HEK293T (cell line): ENCODE data around the gene P2RY13.

ENCODE experiments used
- BHLHE40 ChIP-seq: fragments of 450-650 bp; IDR thresholded peaks from 2 replicates; pipeline ENCODE4 v1.6.1; 2016; ENCODE audit warnings: mild to moderate bottlenecking, moderate library complexity, borderline replicate concordance
- CTBP1 ChIP-seq: fragments of 450-650 bp; IDR thresholded peaks from 2 replicates; pipeline ENCODE4 v1.6.1; 2016; ENCODE audit warnings: borderline replicate concordance
- ELF4 ChIP-seq: fragments of 450-650 bp; IDR thresholded peaks from 2 replicates; pipeline ENCODE4 v1.6.1; 2017; ENCODE audit warnings: antibody characterized with exemption
- FOXA1 ChIP-seq: fragments of 450-650 bp; IDR thresholded peaks from 2 replicates; pipeline ENCODE4 v1.6.1; 2016; ENCODE audit warnings: mild to moderate bottlenecking
- FOXK2 ChIP-seq: fragments of 450-650 bp; IDR thresholded peaks from 2 replicates; pipeline ENCODE4 v1.6.1; 2016; ENCODE audit warnings: mild to moderate bottlenecking
- FOXM1 ChIP-seq: fragments of 450-650 bp; IDR thresholded peaks from 2 replicates; pipeline ENCODE4 v1.6.1; 2017; ENCODE audit warnings: mild to moderate bottlenecking, borderline replicate concordance
- HDGF ChIP-seq: fragments of 450-650 bp; IDR thresholded peaks from 2 replicates; pipeline ENCODE4 v1.6.1; 2017; ENCODE audit warnings: antibody characterized with exemption, borderline replicate concordance
- L3MBTL2 ChIP-seq: fragments of 450-650 bp; conservative IDR thresholded peaks from 2 replicates; pipeline ENCODE4 v1.6.1; 2016; ENCODE audit warnings: mild to moderate bottlenecking
- SP1 ChIP-seq: fragments of 450-650 bp; IDR thresholded peaks from 2 replicates; pipeline ENCODE4 v1.6.1; 2017
- SUZ12 ChIP-seq: fragments of 450-650 bp; IDR thresholded peaks from 2 replicates; pipeline ENCODE4 v1.6.1; 2016; ENCODE audit warnings: mild to moderate bottlenecking
- TARDBP ChIP-seq: fragments of 450-650 bp; IDR thresholded peaks from 2 replicates; pipeline ENCODE4 v1.6.1; 2016
- ZNF384 ChIP-seq: fragments of 450-650 bp; IDR thresholded peaks from 2 replicates; pipeline ENCODE4 v1.6.1; 2016
- TF ChIP-seq, protein P1 (sequence below): fragments of 450-650 bp; IDR thresholded peaks from 2 replicates; pipeline ENCODE4 v1.6.1; 2016

GRCh38 chr3:151321526-151321925 lies 7.8 kb downstream of the P2RY13 start:
- TF ChIP-seq FOXM1 = no peak
- TF ChIP-seq FOXA1 = no peak
- no peak for TF ChIP-seq L3MBTL2
- TF ChIP-seq, protein P1, sequence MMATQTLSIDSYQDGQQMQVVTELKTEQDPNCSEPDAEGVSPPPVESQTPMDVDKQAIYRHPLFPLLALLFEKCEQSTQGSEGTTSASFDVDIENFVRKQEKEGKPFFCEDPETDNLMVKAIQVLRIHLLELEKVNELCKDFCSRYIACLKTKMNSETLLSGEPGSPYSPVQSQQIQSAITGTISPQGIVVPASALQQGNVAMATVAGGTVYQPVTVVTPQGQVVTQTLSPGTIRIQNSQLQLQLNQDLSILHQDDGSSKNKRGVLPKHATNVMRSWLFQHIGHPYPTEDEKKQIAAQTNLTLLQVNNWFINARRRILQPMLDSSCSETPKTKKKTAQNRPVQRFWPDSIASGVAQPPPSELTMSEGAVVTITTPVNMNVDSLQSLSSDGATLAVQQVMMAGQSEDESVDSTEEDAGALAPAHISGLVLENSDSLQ = no peak
- no peak for TF ChIP-seq FOXK2
- TF ChIP-seq SP1 = no peak
- no peak for TF ChIP-seq TARDBP
- no peak for TF ChIP-seq ZNF384
- TF ChIP-seq ELF4 = no peak
- TF ChIP-seq HDGF = no peak
- no peak for TF ChIP-seq BHLHE40
- TF ChIP-seq SUZ12 = no peak
- no peak for TF ChIP-seq CTBP1
